SK-N-SH (cell line): ENCODE data around the gene MAP2K5.

Experiments used
- EP300 ChIP-seq, 2 experiments: IDR thresholded peaks; 2 replicates each; pipeline versions ENCODE4 v1.4.0 to v1.6.1; 2012; ENCODE audit warnings: borderline replicate concordance in 1 of 2, low read depth in 1 of 2, low read length in 1 of 2
- IRF3 ChIP-seq: fragments of 150-350 bp; IDR thresholded peaks from 2 replicates; pipeline ENCODE4 v1.6.1; 2016; ENCODE audit warnings: mild to moderate bottlenecking, low read depth, low read length
- MAX ChIP-seq: IDR thresholded peaks from 2 replicates; pipeline ENCODE4 v1.4.0; 2012; ENCODE audit warnings: low read depth
- POLR2AphosphoS5 ChIP-seq: IDR thresholded peaks from 2 replicates; pipeline ENCODE4 v1.6.1; 2012; ENCODE audit warnings: low read depth, low read length
- RCOR1 ChIP-seq: fragments of 150-350 bp; IDR thresholded peaks from 2 replicates; pipeline ENCODE4 v1.6.1; 2017; ENCODE audit warnings: antibody characterized with exemption, low read length
- USF1 ChIP-seq: IDR thresholded peaks from 2 replicates; pipeline ENCODE4 v1.4.0; 2012; ENCODE audit warnings: low read depth, borderline replicate concordance
- TF ChIP-seq, protein P1 (sequence below): fragments of 200-600 bp; sonication (generic); IDR thresholded peaks from 2 replicates; pipeline ENCODE4 v1.6.1; 2017; ENCODE audit warnings: antibody characterized with exemption, mild to moderate bottlenecking, moderate library complexity

DNA sequence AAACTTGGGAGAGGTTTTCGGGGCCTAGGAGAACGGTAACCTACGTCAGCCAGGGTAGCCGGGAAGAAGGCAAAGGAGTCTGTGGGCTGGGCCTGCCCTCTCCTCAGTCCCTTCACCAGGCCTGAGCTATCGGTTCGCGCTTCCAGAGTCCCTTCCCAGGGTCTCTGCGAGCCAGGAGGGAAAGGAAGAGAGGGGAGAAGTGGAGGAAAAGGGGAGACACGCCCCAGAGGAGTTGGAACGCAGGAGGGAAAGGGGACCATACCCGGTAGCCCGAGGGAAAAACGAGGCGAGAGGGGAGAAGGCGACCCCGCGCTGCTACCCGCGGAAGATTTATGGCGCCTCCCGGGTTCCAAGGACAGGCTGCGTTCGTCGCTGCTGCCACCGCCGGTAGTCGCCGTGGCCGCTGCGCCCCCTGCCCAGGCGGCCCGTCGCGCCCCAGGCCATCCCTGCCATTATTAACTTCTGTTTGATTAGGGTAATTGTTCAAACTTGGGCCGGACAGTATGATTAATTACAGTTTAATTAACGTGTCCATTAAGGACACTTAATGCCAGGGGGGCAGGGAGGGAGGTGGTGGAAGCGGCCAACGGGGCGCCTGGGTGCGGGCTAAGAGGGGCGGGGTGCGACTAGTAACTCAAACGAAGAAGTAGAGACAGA, 279.4 kb downstream of the MAP2K5 start:
- TF ChIP-seq USF1 (no peak), POLR2AphosphoS5 (no peak), EP300 (IDR thresholded peaks at IDR 0.05; ENCODE audit: borderline replicate concordance in 1 of 2, low read depth in 1 of 2, low read length in 1 of 2) (no peak), MAX (no peak), IRF3 (no peak), RCOR1 (no peak)
- TF ChIP-seq, protein P1, sequence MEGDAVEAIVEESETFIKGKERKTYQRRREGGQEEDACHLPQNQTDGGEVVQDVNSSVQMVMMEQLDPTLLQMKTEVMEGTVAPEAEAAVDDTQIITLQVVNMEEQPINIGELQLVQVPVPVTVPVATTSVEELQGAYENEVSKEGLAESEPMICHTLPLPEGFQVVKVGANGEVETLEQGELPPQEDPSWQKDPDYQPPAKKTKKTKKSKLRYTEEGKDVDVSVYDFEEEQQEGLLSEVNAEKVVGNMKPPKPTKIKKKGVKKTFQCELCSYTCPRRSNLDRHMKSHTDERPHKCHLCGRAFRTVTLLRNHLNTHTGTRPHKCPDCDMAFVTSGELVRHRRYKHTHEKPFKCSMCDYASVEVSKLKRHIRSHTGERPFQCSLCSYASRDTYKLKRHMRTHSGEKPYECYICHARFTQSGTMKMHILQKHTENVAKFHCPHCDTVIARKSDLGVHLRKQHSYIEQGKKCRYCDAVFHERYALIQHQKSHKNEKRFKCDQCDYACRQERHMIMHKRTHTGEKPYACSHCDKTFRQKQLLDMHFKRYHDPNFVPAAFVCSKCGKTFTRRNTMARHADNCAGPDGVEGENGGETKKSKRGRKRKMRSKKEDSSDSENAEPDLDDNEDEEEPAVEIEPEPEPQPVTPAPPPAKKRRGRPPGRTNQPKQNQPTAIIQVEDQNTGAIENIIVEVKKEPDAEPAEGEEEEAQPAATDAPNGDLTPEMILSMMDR: no peak
